ENCODE data around the gene ZNF143. TPM values are rescaled to one million over a fixed set of nuclear protein-coding genes. Genes with fewer than 3 reads are reported as not detected.
A peak's percentile ranks its signal among the peaks of the same experiment; 100 is the strongest.
"Not testable (repeated sequence)": the region's sequence is repeated elsewhere in the genome, so short reads cannot be mapped to it uniquely, and the experiment has no call there.

The ZNF143 gene
- total and polyA plus RNA-seq, 11 donors, result 7.9 to 32.3 (median 22.0) TPM

DNA sequence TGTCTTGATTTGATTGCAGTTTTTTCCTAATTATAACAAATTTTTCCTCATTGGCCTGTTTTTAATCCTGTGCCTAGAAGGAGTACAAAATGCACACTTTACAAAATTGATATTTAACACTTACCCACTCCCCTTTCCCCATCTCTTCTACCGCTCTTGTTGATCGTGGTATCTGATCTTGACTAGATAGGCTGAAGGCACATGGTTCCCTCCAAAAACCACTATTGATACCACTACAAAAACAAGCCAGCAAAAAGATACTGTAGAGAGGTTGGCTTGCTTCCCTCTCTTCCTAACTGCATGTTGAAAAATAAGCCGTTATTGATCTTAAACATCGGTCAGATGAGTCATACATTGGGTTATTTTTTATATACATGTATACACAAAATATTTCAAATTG lies 14.6 kb upstream of the ZNF143 start:
- ATAC-seq (no peak), DNase-seq (no peak)
- Histone ChIP-seq H3K27me3 (no peaks in the 10 kb centered on the region), H3K4me1 (no peaks in the 10 kb centered on the region), H3K27ac (no peak overlapping the region), H3K36me3 (peaks cover 0 to 76% (median 54%) of the 10 kb centered on the region in 9 donors), H3K4me3 (no peak overlapping the region), H3K9me3 (peaks cover 0 to 3% (median 0%) of the 10 kb centered on the region in 12 donors)
- 79 to 92% (median 88%) methylated on average over 4 of the region's 4 CpGs for WGBS, 4 donors
- TF ChIP-seq, protein P1, sequence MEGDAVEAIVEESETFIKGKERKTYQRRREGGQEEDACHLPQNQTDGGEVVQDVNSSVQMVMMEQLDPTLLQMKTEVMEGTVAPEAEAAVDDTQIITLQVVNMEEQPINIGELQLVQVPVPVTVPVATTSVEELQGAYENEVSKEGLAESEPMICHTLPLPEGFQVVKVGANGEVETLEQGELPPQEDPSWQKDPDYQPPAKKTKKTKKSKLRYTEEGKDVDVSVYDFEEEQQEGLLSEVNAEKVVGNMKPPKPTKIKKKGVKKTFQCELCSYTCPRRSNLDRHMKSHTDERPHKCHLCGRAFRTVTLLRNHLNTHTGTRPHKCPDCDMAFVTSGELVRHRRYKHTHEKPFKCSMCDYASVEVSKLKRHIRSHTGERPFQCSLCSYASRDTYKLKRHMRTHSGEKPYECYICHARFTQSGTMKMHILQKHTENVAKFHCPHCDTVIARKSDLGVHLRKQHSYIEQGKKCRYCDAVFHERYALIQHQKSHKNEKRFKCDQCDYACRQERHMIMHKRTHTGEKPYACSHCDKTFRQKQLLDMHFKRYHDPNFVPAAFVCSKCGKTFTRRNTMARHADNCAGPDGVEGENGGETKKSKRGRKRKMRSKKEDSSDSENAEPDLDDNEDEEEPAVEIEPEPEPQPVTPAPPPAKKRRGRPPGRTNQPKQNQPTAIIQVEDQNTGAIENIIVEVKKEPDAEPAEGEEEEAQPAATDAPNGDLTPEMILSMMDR (IDR thresholded peaks at IDR 0.05), result no peak
- no peak for TF ChIP-seq POLR2A (IDR thresholded peaks at IDR 0.05)
- intact Hi-C loops (cut with DNase I), result no loop called here

DNA sequence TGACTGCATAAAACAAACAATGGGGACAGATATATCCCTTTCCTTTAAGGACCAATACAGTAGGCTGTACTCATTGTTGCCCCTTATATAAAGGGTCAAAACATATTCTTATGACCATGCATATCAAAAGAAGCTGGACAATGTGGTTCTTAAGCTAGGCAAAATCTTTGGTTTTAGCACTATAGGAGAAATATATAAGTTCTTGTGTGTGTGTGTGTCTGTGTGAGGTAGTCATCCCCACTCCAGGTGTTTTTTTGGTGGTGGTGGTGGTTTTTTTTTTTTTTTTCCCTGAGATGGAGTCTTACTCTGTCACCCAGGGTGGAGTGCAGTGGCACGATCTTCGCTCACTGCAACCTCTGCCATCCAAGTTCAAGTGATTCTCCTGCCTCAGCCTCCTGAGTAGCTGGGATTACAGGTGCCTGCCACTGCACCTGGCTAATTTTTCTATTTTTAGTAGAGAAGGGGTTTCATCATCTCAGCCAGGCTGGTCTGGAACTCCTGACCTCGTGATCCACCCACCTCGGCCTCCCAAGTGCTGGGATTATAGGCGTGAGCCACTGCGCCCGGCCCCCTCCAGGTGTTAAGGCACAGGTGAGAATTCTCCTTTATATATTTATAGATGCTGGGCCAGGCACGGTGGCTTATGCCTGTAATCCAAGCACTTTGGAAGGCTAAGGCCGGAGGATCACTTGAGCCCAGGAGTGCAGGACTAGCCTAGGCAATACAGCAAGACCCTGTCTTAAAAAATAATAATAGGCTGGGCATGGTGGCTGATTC lies 12.0 kb upstream of the ZNF143 start:
- peaks cover 0 to 19% (median 7%) of the 10 kb centered on the region in 12 donors for H3K9me3 ChIP-seq

DNA sequence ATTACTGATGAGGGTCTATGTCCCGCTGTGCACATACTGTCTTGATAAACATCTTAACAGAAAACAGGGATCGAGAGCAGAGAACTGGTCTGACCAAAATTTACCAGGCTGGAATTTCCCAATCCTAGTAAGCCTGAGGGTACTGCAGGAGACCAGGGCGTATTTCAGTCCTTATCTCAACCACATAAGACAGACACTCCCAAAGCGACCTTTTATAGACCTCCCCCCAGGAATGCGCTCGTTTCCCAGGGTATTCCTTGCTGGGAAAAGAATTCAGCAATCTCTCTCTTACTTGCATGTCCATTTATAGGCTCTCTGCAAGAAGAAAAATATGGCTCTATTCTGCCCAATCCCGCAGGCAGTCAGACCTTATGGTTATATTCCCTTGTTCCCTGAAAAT lies 8.8 kb upstream of the ZNF143 start:
- Histone ChIP-seq H3K9me3 (peaks cover 0 to 19% (median 7%) of the 10 kb centered on the region in 12 donors), H3K36me3 (peaks cover 0 to 19% (median 0%) of the 10 kb centered on the region in 9 donors)
- DNase-seq; ATAC-seq; H3K4me1 ChIP-seq; H3K27me3 ChIP-seq; H3K4me3 ChIP-seq; H3K27ac ChIP-seq; intact Hi-C loops (cut with DNase I): not testable (repeated sequence)
- 72 to 78% (median 75%) methylated on average over 7 of the region's 7 CpGs for WGBS, 4 donors

More for the DNA sequence above, 12.0 kb upstream of the ZNF143 start:
- ATAC-seq, result no peak
- H3K4me3 ChIP-seq, result no peak overlapping the region
- 92 to 99% (median 96%) methylated on average over 9 of the region's 9 CpGs for WGBS, 4 donors
- no peaks in the 10 kb centered on the region for H3K27me3 ChIP-seq
- peaks cover 0 to 51% (median 29%) of the 10 kb centered on the region in 9 donors for H3K36me3 ChIP-seq
- TF ChIP-seq POLR2A (IDR thresholded peaks at IDR 0.05), result no peak
- H3K4me1 ChIP-seq, result no peaks in the 10 kb centered on the region
- H3K27ac ChIP-seq, result no peak overlapping the region
- no peak for DNase-seq
- intact Hi-C loops (cut with DNase I), result no loop called here

DNA sequence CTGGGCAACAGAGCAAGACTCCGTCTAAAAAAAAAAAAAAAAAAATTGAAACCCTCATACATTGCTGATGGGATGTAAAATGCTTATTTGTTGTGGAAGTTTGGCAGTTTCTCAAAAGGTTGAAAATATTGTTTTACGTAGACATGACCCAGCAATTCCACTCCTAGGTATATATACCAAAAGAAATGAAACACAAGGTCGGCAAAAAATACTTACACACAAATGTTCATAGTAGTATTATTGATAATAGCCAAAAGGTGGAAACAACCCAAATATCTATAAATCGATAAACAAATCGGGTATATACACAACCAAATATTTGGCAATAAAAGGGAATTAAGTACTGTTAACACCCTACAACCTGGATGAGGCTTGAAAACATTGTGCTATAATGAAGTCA lies 5.1 kb upstream of the ZNF143 start:
- intact Hi-C loops (cut with DNase I), result no loop called here
- no peak for ATAC-seq
- H3K27ac ChIP-seq, result no peak overlapping the region
- H3K9me3 ChIP-seq, result peaks cover 0 to 19% (median 7%) of the 10 kb centered on the region in 12 donors
- 96 to 97% (median 96%) methylated on average over 5 of the region's 5 CpGs for WGBS, 4 donors
- no peaks in the 10 kb centered on the region for H3K27me3 ChIP-seq
- TF ChIP-seq, protein P1 (IDR thresholded peaks at IDR 0.05), result no peak
- TF ChIP-seq POLR2A (IDR thresholded peaks at IDR 0.05), result no peak
- peaks cover 0 to 6% (median 4%) of the 10 kb centered on the region in 12 donors for H3K4me1 ChIP-seq
- H3K4me3 ChIP-seq, result no peak overlapping the region
- no peaks in the 10 kb centered on the region for H3K36me3 ChIP-seq
- no peak for DNase-seq

DNA sequence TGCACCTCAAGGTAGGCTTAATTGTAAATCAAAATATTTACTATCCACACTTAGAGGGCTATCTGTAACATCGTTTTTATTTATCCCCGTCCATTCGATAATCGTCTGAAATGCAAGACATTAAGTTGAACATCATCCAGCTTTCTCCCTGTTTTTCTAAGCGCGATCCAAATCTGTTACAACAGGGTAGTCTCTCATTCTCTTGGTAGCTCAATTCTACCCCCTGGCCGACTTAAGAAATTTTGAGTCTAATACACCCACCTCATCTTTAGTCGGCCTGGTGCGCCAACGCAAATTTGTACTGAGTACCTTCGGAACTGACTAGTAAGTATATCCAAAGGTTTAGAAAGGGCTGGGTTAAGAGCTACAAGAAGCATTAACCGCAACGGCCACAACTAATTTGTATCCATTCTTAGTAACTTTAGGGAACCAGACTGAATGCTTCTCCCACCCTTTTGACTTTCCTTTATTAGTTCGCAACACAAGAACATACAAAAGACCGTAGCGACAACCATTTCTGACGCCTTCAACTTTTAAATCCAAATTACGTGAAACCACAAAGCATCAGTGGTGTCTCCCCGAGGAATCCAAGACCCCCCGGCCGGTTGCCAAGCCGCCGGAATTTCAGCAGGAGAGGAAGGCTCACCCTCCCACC lies 1.0 kb upstream of the ZNF143 start:
- H3K27ac ChIP-seq, result peak overlapping the region; percentile 95 to 100 (median 99)
- intact Hi-C loops (cut with DNase I), result loop anchor here in 4 of 10 donors (2.0 to 10.0 kb wide), 7 partner anchors 95 to 492 kb away; partner anchors contain the start of genes TMEM41B (in 2 of the 4), DENND5A (in 1 of the 4) and WEE1 (in 1 of the 4)
- no peaks in the 10 kb centered on the region for H3K36me3 ChIP-seq
- peak in 1 of 5 donors; percentile 20 for DNase-seq
- peaks cover 0 to 27% (median 20%) of the 10 kb centered on the region in 12 donors for H3K4me1 ChIP-seq
- no peak for ATAC-seq
- no peaks in the 10 kb centered on the region for H3K9me3 ChIP-seq
- H3K27me3 ChIP-seq, result no peaks in the 10 kb centered on the region
- H3K4me3 ChIP-seq, result peak overlapping the region; percentile 80 to 99 (median 89)
- TF ChIP-seq, protein P1 (IDR thresholded peaks at IDR 0.05), result peak in 1 of 12 donors; percentile 3
- no peak for TF ChIP-seq POLR2A (IDR thresholded peaks at IDR 0.05)
- 1 to 4% (median 2%) methylated on average over 22 to 23 of the region's 23 CpGs for WGBS, 4 donors
